Thyroid gland (tissue), 4 donors: ENCODE measurements around the gene TTF1.

Source experiments
- POLR2A ChIP-seq, 2 donors: fragments of 450-650 bp; IDR thresholded peaks; one replicate each; pipeline ENCODE4 v1.6.1; 2017; ENCODE audit warnings: antibody characterized with exemption in 2 of 2, mild to moderate bottlenecking in 2 of 2, moderate library complexity in 1 of 2
- TF ChIP-seq, protein P1 (sequence below), 6 experiments: fragments of 200-600 bp in 3 of 6; fragments of 450-650 bp in 3 of 6; sonication (generic) in 3 of 6; IDR thresholded peaks; one replicate each; pipeline ENCODE4 v1.5.1; 2016 to 2019; ENCODE audit warnings: antibody characterized with exemption in 6 of 6, mild to moderate bottlenecking in 2 of 6, inconsistent platforms in 1 of 6, moderate library complexity in 1 of 6

DNA sequence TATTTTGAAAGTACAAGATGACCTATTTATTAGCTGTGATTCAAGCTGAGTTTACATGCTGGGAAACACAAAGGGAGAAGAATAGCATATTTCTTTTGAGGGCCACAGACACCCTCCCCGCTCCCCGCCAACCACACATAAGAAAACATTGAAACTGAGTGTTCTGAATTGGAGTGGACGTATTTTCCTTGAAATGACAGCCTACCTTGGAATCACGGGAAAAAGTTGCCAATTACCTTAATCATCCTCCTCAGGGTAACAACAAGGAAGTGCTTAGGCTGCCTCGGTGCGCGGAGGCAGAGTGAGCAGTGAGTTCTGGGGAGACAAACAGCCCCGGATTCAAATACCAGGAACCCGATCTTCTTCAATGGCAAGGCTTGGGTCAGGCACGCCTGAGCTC lies 34.8 kb upstream of the TTF1 start:
- TF ChIP-seq, protein P1, sequence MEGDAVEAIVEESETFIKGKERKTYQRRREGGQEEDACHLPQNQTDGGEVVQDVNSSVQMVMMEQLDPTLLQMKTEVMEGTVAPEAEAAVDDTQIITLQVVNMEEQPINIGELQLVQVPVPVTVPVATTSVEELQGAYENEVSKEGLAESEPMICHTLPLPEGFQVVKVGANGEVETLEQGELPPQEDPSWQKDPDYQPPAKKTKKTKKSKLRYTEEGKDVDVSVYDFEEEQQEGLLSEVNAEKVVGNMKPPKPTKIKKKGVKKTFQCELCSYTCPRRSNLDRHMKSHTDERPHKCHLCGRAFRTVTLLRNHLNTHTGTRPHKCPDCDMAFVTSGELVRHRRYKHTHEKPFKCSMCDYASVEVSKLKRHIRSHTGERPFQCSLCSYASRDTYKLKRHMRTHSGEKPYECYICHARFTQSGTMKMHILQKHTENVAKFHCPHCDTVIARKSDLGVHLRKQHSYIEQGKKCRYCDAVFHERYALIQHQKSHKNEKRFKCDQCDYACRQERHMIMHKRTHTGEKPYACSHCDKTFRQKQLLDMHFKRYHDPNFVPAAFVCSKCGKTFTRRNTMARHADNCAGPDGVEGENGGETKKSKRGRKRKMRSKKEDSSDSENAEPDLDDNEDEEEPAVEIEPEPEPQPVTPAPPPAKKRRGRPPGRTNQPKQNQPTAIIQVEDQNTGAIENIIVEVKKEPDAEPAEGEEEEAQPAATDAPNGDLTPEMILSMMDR (IDR thresholded peaks at IDR 0.05) = no peak
- TF ChIP-seq POLR2A (IDR thresholded peaks at IDR 0.05) = no peak
